H1 (cell line): ENCODE data around the gene PARD3. TPM values are rescaled to one million over a fixed set of nuclear protein-coding genes. Genes with fewer than 3 reads are reported as not detected.

ENCODE experiments used
- CTCF ChIA-PET: fragments of 300-600 bp; sonication (Branson Sonifier 250); formaldehyde crosslinking; loops from one replicate; lab custom pipeline; 2021; ENCODE audit not compliant: partially characterized antibody; lab: Charles Lee
- POLR2A ChIA-PET: fragments of 300-600 bp; sonication (Branson Sonifier 250); formaldehyde crosslinking; loops from one replicate; lab custom pipeline; 2021; ENCODE audit warnings: inconsistent platforms; ENCODE audit not compliant: partially characterized antibody; lab: Charles Lee
- DNase-seq, 2 experiments: peaks; one replicate each; pipeline versions ENCODE4 v3.0.0 to v3.0.0-alpha.2; 2010 to 2022; ENCODE audit warnings: low spot score in 2 of 2, low read depth in 1 of 2, mixed read lengths in 1 of 2
- FAIRE-seq: peaks from 2 replicates; lab custom pipeline; 2011; peaks lifted over from hg19 to GRCh38; lab: Jason Lieb, UNC
- H2AFZ ChIP-seq: 2 replicates; pipeline ENCODE4 v1.8.1; 2012; ENCODE audit warnings: low read length, inconsistent platforms
- H2AK5ac ChIP-seq: 2 replicates; pipeline ENCODE4 v1.6.1; 2013; ENCODE audit warnings: low read depth, low read length
- H2BK120ac ChIP-seq: replicated peaks from 2 replicates; pipeline ENCODE3; 2013; ENCODE audit warnings: low read depth, low read length, inconsistent platforms
- H2BK12ac ChIP-seq: 2 replicates; pipeline ENCODE4 v1.6.1; 2013; ENCODE audit warnings: low read depth, low read length
- H2BK15ac ChIP-seq: 2 replicates; pipeline ENCODE4 v1.6.1; 2013; ENCODE audit warnings: low read length
- H2BK20ac ChIP-seq: 2 replicates; pipeline ENCODE4 v1.6.1; 2013; ENCODE audit warnings: low read length
- H2BK5ac ChIP-seq: 2 replicates; pipeline ENCODE4 v1.6.1; 2013; ENCODE audit warnings: low read depth, low read length
- H3K14ac ChIP-seq: 2 replicates; pipeline ENCODE4 v1.6.1; 2013; ENCODE audit warnings: inconsistent platforms; ENCODE audit not compliant: insufficient read length
- H3K18ac ChIP-seq: 2 replicates; pipeline ENCODE4 v1.6.1; 2013; ENCODE audit warnings: low read length; ENCODE audit errors: extremely low read depth
- H3K23ac ChIP-seq: 2 replicates; pipeline ENCODE4 v1.6.1; 2013; ENCODE audit warnings: inconsistent platforms; ENCODE audit not compliant: insufficient read length
- H3K23me2 ChIP-seq: 2 replicates; pipeline ENCODE4 v1.6.1; 2013; ENCODE audit warnings: low read depth, low read length
- H3K27ac ChIP-seq: 2 replicates; pipeline ENCODE4 v1.6.1; 2011; ENCODE audit warnings: low read depth, low read length, inconsistent platforms
- H3K27me3 ChIP-seq, 4 experiments: replicated peaks in 1 of 4; 1 replicate in 1 of 4; 2 replicates in 3 of 4; pipeline versions ENCODE4 v1.6.1 to v1.8.1; 2011 to 2013; ENCODE audit warnings: low read length in 3 of 4, mild to moderate bottlenecking in 3 of 4, inconsistent platforms in 2 of 4, mixed read lengths in 2 of 4, moderate library complexity in 1 of 4; ENCODE audit not compliant: control insufficient read depth in 3 of 4, insufficient read depth in 3 of 4; ENCODE audit errors: extremely low read depth in 1 of 4
- H3K36me3 ChIP-seq, 4 experiments: 2 replicates each; pipeline versions ENCODE4 v1.6.1 to v1.8.1; 2011 to 2013; ENCODE audit warnings: mild to moderate bottlenecking in 4 of 4, low read length in 3 of 4, moderate library complexity in 2 of 4, control low read depth in 1 of 4, inconsistent platforms in 1 of 4; ENCODE audit not compliant: insufficient read depth in 4 of 4, control insufficient read depth in 2 of 4
- H3K4ac ChIP-seq: replicated peaks from 2 replicates; pipeline ENCODE3; 2013; ENCODE audit warnings: low read length, low read depth, mixed read lengths, inconsistent platforms; ENCODE audit not compliant: insufficient read length
- H3K4me1 ChIP-seq, 4 experiments: replicated peaks in 1 of 4; 1 replicate in 1 of 4; 2 replicates in 3 of 4; pipeline versions ENCODE4 v1.6.1 to v1.8.1; 2011 to 2013; ENCODE audit warnings: low read length in 3 of 4, inconsistent platforms in 2 of 4, mixed read lengths in 1 of 4; ENCODE audit not compliant: insufficient read depth in 4 of 4, control insufficient read depth in 3 of 4
- H3K4me2 ChIP-seq, 2 experiments: 2 replicates each; pipeline versions ENCODE4 v1.6.1 to v1.8.1; 2011 to 2013; ENCODE audit warnings: low read depth in 2 of 2, low read length in 2 of 2, control low read depth in 1 of 2, inconsistent platforms in 1 of 2, mild to moderate bottlenecking in 1 of 2; ENCODE audit not compliant: insufficient read depth in 1 of 2
- H3K4me3 ChIP-seq, 4 experiments: fragments of 200-600, 300-600 bp in 1 of 4; sonication (generic), shearing (Covaris generic), sonication (Bioruptor Twin) in 1 of 4; 2 replicates each; pipeline versions ENCODE4 v1.5.1 to v1.8.1; 2011 to 2016; ENCODE audit warnings: low read length in 4 of 4, low read depth in 3 of 4, control low read depth in 2 of 4, inconsistent platforms in 2 of 4, mild to moderate bottlenecking in 2 of 4, mixed read lengths in 1 of 4, moderate library complexity in 1 of 4; ENCODE audit not compliant: insufficient read depth in 2 of 4; ENCODE audit errors: extremely low read depth in 1 of 4
- H3K56ac ChIP-seq: replicated peaks from 2 replicates; pipeline ENCODE3; 2013; ENCODE audit warnings: low read depth, mild to moderate bottlenecking, mixed read lengths, low read length, inconsistent platforms; ENCODE audit not compliant: insufficient read length
- H3K79me1 ChIP-seq: 2 replicates; pipeline ENCODE4 v1.6.1; 2013; ENCODE audit warnings: low read depth, low read length, control low read depth
- H3K79me2 ChIP-seq, 2 experiments: 2 replicates each; pipeline versions ENCODE4 v1.6.1 to v1.8.1; 2012 to 2013; ENCODE audit warnings: low read length in 2 of 2, mild to moderate bottlenecking in 2 of 2, inconsistent platforms in 1 of 2; ENCODE audit not compliant: insufficient read depth in 2 of 2, control insufficient read depth in 1 of 2
- H3K9ac ChIP-seq, 4 experiments: replicated peaks in 1 of 4; 1 replicate in 1 of 4; 2 replicates in 3 of 4; pipeline versions ENCODE4 v1.6.1 to v1.8.1; 2011 to 2013; ENCODE audit warnings: low read depth in 3 of 4, low read length in 3 of 4, control low read depth in 2 of 4, mild to moderate bottlenecking in 2 of 4, moderate library complexity in 2 of 4, inconsistent platforms in 1 of 4; ENCODE audit errors: extremely low read depth in 1 of 4
- H3K9me3 ChIP-seq, 2 experiments: 2 replicates each; pipeline versions ENCODE4 v1.6.1 to v1.8.1; 2012 to 2013; ENCODE audit warnings: mild to moderate bottlenecking in 2 of 2, moderate library complexity in 2 of 2, control low read depth in 1 of 2, inconsistent platforms in 1 of 2, low read depth in 1 of 2, low read length in 1 of 2, mixed read lengths in 1 of 2; ENCODE audit not compliant: insufficient read depth in 2 of 2
- H4K20me1 ChIP-seq, 2 experiments: replicated peaks in 1 of 2; 2 replicates each; pipeline versions ENCODE3 to v1.8.1; 2011 to 2013; ENCODE audit warnings: inconsistent platforms in 2 of 2, low read length in 2 of 2, mild to moderate bottlenecking in 1 of 2; ENCODE audit not compliant: insufficient read depth in 2 of 2, control insufficient read depth in 1 of 2
- H4K5ac ChIP-seq: 2 replicates; pipeline ENCODE4 v1.6.1; 2013; ENCODE audit warnings: low read length, low read depth, mixed read lengths, inconsistent platforms; ENCODE audit not compliant: insufficient read length
- H4K8ac ChIP-seq: 2 replicates; pipeline ENCODE4 v1.8.0; 2013; ENCODE audit warnings: mild to moderate bottlenecking, moderate library complexity, low read length, inconsistent platforms; ENCODE audit not compliant: insufficient read depth; ENCODE audit errors: extremely low read depth
- H4K91ac ChIP-seq: replicated peaks from 2 replicates; pipeline ENCODE3; 2013; ENCODE audit warnings: low read length, mixed read lengths, inconsistent platforms; ENCODE audit not compliant: insufficient read length
- EZH2 ChIP-seq: fragments of 200-600 bp; sonication (generic); IDR thresholded peaks from 2 replicates; pipeline ENCODE4 v1.7.1; 2012; ENCODE audit warnings: low read depth, mild to moderate bottlenecking, moderate library complexity, low read length, inconsistent platforms; ENCODE audit not compliant: severe bottlenecking
- HDAC2 ChIP-seq, 2 experiments: fragments of 300-600 bp in 1 of 2; sonication (generic) in 1 of 2; IDR thresholded peaks; 2 replicates each; pipeline ENCODE4 v1.6.1; 2011 to 2012; ENCODE audit warnings: low read depth in 2 of 2, low read length in 2 of 2, mild to moderate bottlenecking in 2 of 2, moderate library complexity in 2 of 2, borderline replicate concordance in 1 of 2, inconsistent platforms in 1 of 2
- HDAC6 ChIP-seq: IDR thresholded peaks from one replicate; pipeline ENCODE4 v1.7.1; 2012; ENCODE audit warnings: low read depth, mild to moderate bottlenecking, inconsistent platforms, low read length, moderate library complexity
- KDM5A ChIP-seq: fragments of 200-600 bp; IDR thresholded peaks from 2 replicates; pipeline ENCODE4 v1.7.1; 2012; ENCODE audit warnings: mild to moderate bottlenecking, low read length, inconsistent platforms, mixed read lengths
- PHF8 ChIP-seq: fragments of 200-600 bp; sonication (generic); conservative IDR thresholded peaks from 2 replicates; pipeline ENCODE4 v1.7.1; 2012; ENCODE audit warnings: low read depth, mild to moderate bottlenecking, inconsistent platforms, low read length, moderate library complexity
- SIN3A ChIP-seq, 2 experiments: IDR thresholded peaks in 1 of 2; conservative IDR thresholded peaks in 1 of 2; 2 replicates each; pipeline ENCODE4 v1.6.1; 2011 to 2012; ENCODE audit warnings: low read length in 2 of 2, improper control_type of control experiment in 1 of 2, low read depth in 1 of 2, mild to moderate bottlenecking in 1 of 2
- TAF1 ChIP-seq: IDR thresholded peaks from 2 replicates; pipeline ENCODE4 v1.6.1; 2011; ENCODE audit warnings: mild to moderate bottlenecking, low read depth, low read length
- TAF7 ChIP-seq: optimal IDR thresholded peaks from 2 replicates; pipeline ENCODE3; 2011; ENCODE audit warnings: low read depth, mild to moderate bottlenecking, inconsistent platforms, low read length, moderate library complexity, borderline replicate concordance
- WGBS, 2 experiments: shearing (Covaris generic) in 1 of 2; methylation state at CpG; one replicate each; pipeline versions ENCODE4 v1.1.6 to v1.1.7; 2013 to 2015; ENCODE audit warnings: low lambda C conversion rate in 2 of 2, mixed read lengths in 2 of 2, inconsistent platforms in 1 of 2, low coverage in 1 of 2, missing lambda C conversion rate in 1 of 2; ENCODE audit not compliant: insufficient replicate concordance in 2 of 2, insufficient coverage in 1 of 2, insufficient read length in 1 of 2; ENCODE audit errors: extremely low coverage in 1 of 2, missing lambda C conversion rate in 1 of 2; 5-methylcytosine and 5-hydroxymethylcytosine counted together
- polyA plus RNA-seq, 7 experiments: library from polyadenylated mRNA; depleted of rRNA in 3 of 7; stranded (reverse) in 5 of 7; unstranded in 2 of 7; fragments of >200 nt in 5 of 7; fragments of 200-250 nt in 2 of 7; gene quantifications; 1 replicate in 5 of 7; 2 replicates in 1 of 7; 4 replicates in 1 of 7; pipeline versions ENCODE4 v1.2.1 to v1.2.3, GENCODE V29; 2011 to 2013; ENCODE audit warnings: missing spikeins in 2 of 7, mixed read lengths in 2 of 7
- total RNA-seq: library from RNA; stranded (reverse); fragmentation: NEBNext Ultra II Directional; extraction: Animal tissue kit (Norgen Biotek cat#: 25700); gene quantifications from 2 replicates; pipeline ENCODE4 v1.2.1, GENCODE V29; 2021
- TF ChIP-seq, protein P1 (sequence below): IDR thresholded peaks from 2 replicates; pipeline ENCODE4 v1.6.1; 2011; ENCODE audit warnings: low read length, improper control_type of control experiment

Gene PARD3
- total and polyA plus RNA-seq, 2 of the 8 experiments (the other 6 are each of a cell fraction or from before 2014, with no cell fraction given) = 19.7 to 49.1 TPM

DNA sequence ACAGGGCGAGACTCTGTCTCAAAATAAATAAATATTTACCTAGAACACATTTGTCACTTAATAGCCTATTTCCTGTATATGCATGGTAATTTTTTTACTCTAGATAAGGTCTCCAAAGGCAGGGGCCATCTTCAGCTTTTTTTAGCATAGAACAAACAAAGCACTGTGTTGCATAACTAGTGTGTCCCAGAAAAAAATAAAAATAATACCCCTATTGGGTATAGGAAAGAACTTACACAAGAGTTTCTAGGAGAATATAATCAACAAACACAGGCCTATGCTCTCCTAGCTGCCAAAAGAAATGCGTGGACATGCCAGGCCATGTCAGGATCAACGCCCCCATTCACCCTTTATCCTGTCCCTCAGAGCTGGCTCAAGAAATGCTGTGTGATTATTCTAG, 103.6 kb downstream of the PARD3 start:
- Histone ChIP-seq H3K4me1 (peaks cover 0 to 5% (median 2%) of the 10 kb centered on the region in 4 experiments; a peak in 2 of 7 replicates), H3K4me2 (no peak overlapping the region), H3K4me3 (no peak overlapping the region), H3K79me1 (peaks cover 9% of the 10 kb centered on the region), H4K91ac (no peak overlapping the region), H2AFZ (no peak overlapping the region), H3K4ac (no peak overlapping the region), H4K8ac (no peak overlapping the region), H2AK5ac (no peak overlapping the region), H2BK15ac (no peak overlapping the region), H2BK20ac (no peak overlapping the region), H3K14ac (no peak overlapping the region), H4K20me1 (no peaks in the 10 kb centered on the region), H3K9ac (no peak overlapping the region), H3K27ac (no peak overlapping the region), H3K36me3 (no peaks in the 10 kb centered on the region), H3K9me3 (no peaks in the 10 kb centered on the region), H3K23ac (no peak overlapping the region), H3K79me2 (peaks cover 0 to 86% of the 10 kb centered on the region in 2 experiments; a peak in 2 of 4 replicates), H3K56ac (no peak overlapping the region), H3K23me2 (no peaks in the 10 kb centered on the region), H3K18ac (no peak overlapping the region), H2BK5ac (no peak overlapping the region), H2BK12ac (no peak overlapping the region), H4K5ac (no peak overlapping the region), H2BK120ac (no peak overlapping the region), H3K27me3 (no peaks in the 10 kb centered on the region)
- TF ChIP-seq EZH2 (no peak), HDAC6 (no peak), KDM5A (no peak), TAF1 (no peak), SIN3A (conservative IDR thresholded peaks at IDR 0.05 in 1 of 2, IDR thresholded peaks at IDR 0.05 in 1 of 2; ENCODE audit: low read depth in 1 of 2, low read length in 2 of 2) (no peak), TAF7 (no peak), HDAC2 (IDR thresholded peaks at IDR 0.05; ENCODE audit: borderline replicate concordance in 1 of 2, low read depth in 2 of 2, low read length in 2 of 2) (no peak), PHF8 (no peak)
- TF ChIP-seq, protein P1, sequence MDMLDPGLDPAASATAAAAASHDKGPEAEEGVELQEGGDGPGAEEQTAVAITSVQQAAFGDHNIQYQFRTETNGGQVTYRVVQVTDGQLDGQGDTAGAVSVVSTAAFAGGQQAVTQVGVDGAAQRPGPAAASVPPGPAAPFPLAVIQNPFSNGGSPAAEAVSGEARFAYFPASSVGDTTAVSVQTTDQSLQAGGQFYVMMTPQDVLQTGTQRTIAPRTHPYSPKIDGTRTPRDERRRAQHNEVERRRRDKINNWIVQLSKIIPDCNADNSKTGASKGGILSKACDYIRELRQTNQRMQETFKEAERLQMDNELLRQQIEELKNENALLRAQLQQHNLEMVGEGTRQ = no peak
- no peak for FAIRE-seq
- DNase-seq = no peak
- POLR2A ChIA-PET = interaction anchor here (1.3 kb wide), 1 partner anchor 12 kb away, joined by 3 read pairs; no protein-coding TSS in a partner anchor
- CTCF ChIA-PET = interaction anchor here (1.4 to 7.0 kb wide), 3 partner anchors 13 to 44 kb away, joined by 3 to 35 read pairs (median 8); no protein-coding TSS in a partner anchor
- WGBS, 2 experiments = 85% methylated on average over 3 of the region's 3 CpGs; no CpG with 5 or more reads in 1 of the 2 experiments
